CD14-positive monocyte (primary cell): ENCODE data around the gene PACSIN1. TPM values are rescaled to one million over a fixed set of nuclear protein-coding genes. Genes with fewer than 3 reads are reported as not detected.

ENCODE experiments used
- DNase-seq, 3 donors: peaks; one replicate each; pipeline ENCODE4 v3.0.0-alpha.2; 2011 to 2022
- H2AFZ ChIP-seq: 2 replicates; pipeline ENCODE4 v1.6.0; 2012; ENCODE audit warnings: mild to moderate bottlenecking, low read depth, low read length, inconsistent platforms; ENCODE audit not compliant: insufficient read depth, poor library complexity, severe bottlenecking
- H3K27ac ChIP-seq, 2 donors: 1 replicate in 1 of 2; 2 replicates in 1 of 2; pipeline ENCODE4 v1.5.1; 2012 to 2013; ENCODE audit warnings: low read length in 2 of 2, control low read depth in 1 of 2, inconsistent platforms in 1 of 2, low read depth in 1 of 2, mild to moderate bottlenecking in 1 of 2
- H3K27me3 ChIP-seq, 2 donors: one replicate each; pipeline versions ENCODE4 v1.6.0 to v1.6.1; 2011 to 2013; ENCODE audit warnings: low read length in 2 of 2; ENCODE audit not compliant: control insufficient read depth in 2 of 2, insufficient read depth in 2 of 2
- H3K36me3 ChIP-seq, 2 donors: replicated peaks in 1 of 2; 1 replicate in 1 of 2; 2 replicates in 1 of 2; pipeline versions ENCODE4 v1.5.1 to v1.6.1; 2012 to 2013; ENCODE audit warnings: low read length in 2 of 2, control low read depth in 1 of 2, inconsistent platforms in 1 of 2, mild to moderate bottlenecking in 1 of 2; ENCODE audit not compliant: insufficient read depth in 2 of 2, control insufficient read depth in 1 of 2
- H3K4me1 ChIP-seq, 2 donors: 1 replicate in 1 of 2; 2 replicates in 1 of 2; pipeline versions ENCODE4 v1.5.1 to v1.6.1; 2012 to 2013; ENCODE audit warnings: low read length in 2 of 2, control low read depth in 1 of 2, inconsistent platforms in 1 of 2, mild to moderate bottlenecking in 1 of 2, moderate library complexity in 1 of 2; ENCODE audit not compliant: insufficient read depth in 2 of 2, control insufficient read depth in 1 of 2
- H3K4me2 ChIP-seq: replicated peaks from 2 replicates; pipeline ENCODE3; 2012; ENCODE audit warnings: low read length, moderate library complexity, mild to moderate bottlenecking; ENCODE audit not compliant: poor library complexity, severe bottlenecking; ENCODE audit errors: extremely low read depth
- H3K4me3 ChIP-seq, 3 experiments: fragments of 200-600 bp in 1 of 3; sonication (generic) in 1 of 3; replicated peaks in 1 of 3; 1 replicate in 2 of 3; 2 replicates in 1 of 3; pipeline ENCODE4 v1.5.1; 2011 to 2013; ENCODE audit warnings: low read length in 3 of 3, mild to moderate bottlenecking in 3 of 3, control low read depth in 2 of 3, low read depth in 2 of 3, inconsistent platforms in 1 of 3, moderate library complexity in 1 of 3
- H3K79me2 ChIP-seq: 2 replicates; pipeline ENCODE4 v1.6.0; 2012; ENCODE audit warnings: mild to moderate bottlenecking, control low read depth, inconsistent platforms, low read length, moderate library complexity; ENCODE audit not compliant: insufficient read depth
- H3K9ac ChIP-seq: 2 replicates; pipeline ENCODE4 v1.6.0; 2017; ENCODE audit warnings: low read length, mild to moderate bottlenecking; ENCODE audit not compliant: insufficient read depth, poor library complexity, severe bottlenecking
- H3K9me3 ChIP-seq, 2 donors: replicated peaks in 1 of 2; 1 replicate in 1 of 2; 2 replicates in 1 of 2; pipeline versions ENCODE4 v1.5.1 to v1.6.1; 2012 to 2013; ENCODE audit warnings: low read length in 2 of 2, control low read depth in 1 of 2; ENCODE audit not compliant: control insufficient read depth in 1 of 2, insufficient read depth in 1 of 2
- H4K20me1 ChIP-seq: 2 replicates; pipeline ENCODE4 v1.6.0; 2012; ENCODE audit warnings: mild to moderate bottlenecking, low read length, control low read depth, moderate library complexity; ENCODE audit not compliant: insufficient read depth
- H3K27ac Mint-ChIP-seq, 7 donors: one replicate each; pipeline ENCODE4 v1.8.0; 2020; ENCODE audit warnings: mild to moderate bottlenecking in 7 of 7, mixed read lengths in 7 of 7, moderate library complexity in 6 of 7, inconsistent platforms in 2 of 7
- H3K27me3 Mint-ChIP-seq, 3 donors: one replicate each; pipeline ENCODE4 v1.8.0; 2021 to 2022; ENCODE audit warnings: low read depth in 3 of 3, mild to moderate bottlenecking in 3 of 3, mixed read lengths in 3 of 3, moderate library complexity in 3 of 3, inconsistent platforms in 1 of 3
- H3K36me3 Mint-ChIP-seq, 2 donors: one replicate each; pipeline ENCODE4 v1.8.0; 2020; ENCODE audit warnings: mixed read lengths in 2 of 2, inconsistent platforms in 1 of 2, mild to moderate bottlenecking in 1 of 2
- H3K4me1 Mint-ChIP-seq: one replicate; pipeline ENCODE4 v1.8.0; 2020; ENCODE audit warnings: mild to moderate bottlenecking, mixed read lengths
- H3K4me3 Mint-ChIP-seq, 2 donors: one replicate each; pipeline ENCODE4 v1.8.0; 2020; ENCODE audit warnings: mild to moderate bottlenecking in 2 of 2, mixed read lengths in 2 of 2, moderate library complexity in 1 of 2
- H3K9me3 Mint-ChIP-seq, 7 donors: one replicate each; pipeline ENCODE4 v1.8.0; 2020 to 2022; ENCODE audit warnings: mixed read lengths in 7 of 7, mild to moderate bottlenecking in 6 of 7, moderate library complexity in 6 of 7, inconsistent platforms in 2 of 7
- CTCF ChIP-seq: fragments of 200-600 bp; IDR thresholded peaks from one replicate; pipeline ENCODE4 v1.8.0; 2022; ENCODE audit warnings: antibody characterized with exemption, mild to moderate bottlenecking
- WGBS: methylation state at CpG from one replicate; pipeline ENCODE4 v1.1.5; 2013; ENCODE audit warnings: missing lambda C conversion rate; ENCODE audit not compliant: insufficient coverage; 5-methylcytosine and 5-hydroxymethylcytosine counted together
- intact Hi-C, 2 donors: fragments of 100-400 bp; cut with micrococcal nuclease; formaldehyde crosslinking; loops; one replicate each; pipeline versions ENCODE4 v1.15.0 to v1.15.1; 2023
- polyA plus RNA-seq, 3 donors: library from polyadenylated mRNA; depleted of rRNA in 1 of 3; unstranded in 2 of 3; stranded (reverse) in 1 of 3; fragments of 300-500 nt in 2 of 3; fragments of >200 nt in 1 of 3; fragmentation: Illumina TruSeq in 2 of 3; gene quantifications; 1 replicate in 2 of 3; 2 replicates in 1 of 3; pipeline ENCODE4 v1.2.3, GENCODE V29; 2012 to 2021

The PACSIN1 gene
- polyA plus RNA-seq, 3 donors, result not detected

- Histone ChIP-seq H3K4me1 (peaks cover 0 to under 1% of the 10 kb centered on the region in 2 donors), H3K27me3 (no peaks in the 10 kb centered on the region), H3K9ac (no peak overlapping the region), H3K27ac (no peak overlapping the region), H2AFZ (no peak overlapping the region), H3K4me2 (no peak overlapping the region), H3K9me3 (peaks cover 0 to 3% of the 10 kb centered on the region in 2 donors), H3K36me3 (no peaks in the 10 kb centered on the region), H3K4me3 (no peak overlapping the region), H3K79me2 (no peaks in the 10 kb centered on the region), H4K20me1 (no peaks in the 10 kb centered on the region)
- Mint-ChIP-seq H3K36me3 (no peaks in the 10 kb centered on the region), H3K27ac (no peak overlapping the region), H3K27me3 (peaks cover 0 to 5% (median 1%) of the 10 kb centered on the region in 3 donors), H3K9me3 (peaks cover 0 to 11% (median 5%) of the 10 kb centered on the region in 7 donors), H3K4me3 (no peak overlapping the region), H3K4me1 (peaks cover 2% of the 10 kb centered on the region)
- intact Hi-C loops, result no loop called here
- DNase-seq, result no peak
- WGBS, result no CpG with 5 or more reads among the region's 1 CpG
- no peak for TF ChIP-seq CTCF
Observed at GRCh38 chr6:34473967-34474366, 8.1 kb downstream of the PACSIN1 start.

GRCh38 chr6:34474754-34475153 is 8.9 kb downstream of the PACSIN1 start:
- Histone ChIP-seq H4K20me1 (no peaks in the 10 kb centered on the region), H3K36me3 (no peaks in the 10 kb centered on the region), H3K4me2 (no peak overlapping the region), H3K4me3 (no peak overlapping the region), H3K4me1 (no peaks in the 10 kb centered on the region), H3K9ac (no peak overlapping the region), H3K27ac (no peak overlapping the region), H2AFZ (no peak overlapping the region), H3K9me3 (peaks cover 0 to 3% of the 10 kb centered on the region in 2 donors), H3K79me2 (no peaks in the 10 kb centered on the region), H3K27me3 (no peaks in the 10 kb centered on the region)
- no peaks in the 10 kb centered on the region for H3K4me1 Mint-ChIP-seq
- TF ChIP-seq CTCF, result no peak
- no peak overlapping the region for H3K27ac Mint-ChIP-seq
- peaks cover 0 to 5% (median 0%) of the 10 kb centered on the region in 3 donors for H3K27me3 Mint-ChIP-seq
- no peak overlapping the region for H3K4me3 Mint-ChIP-seq
- no peaks in the 10 kb centered on the region for H3K36me3 Mint-ChIP-seq
- WGBS, result 100% methylated on average over 1 of the region's 2 CpGs
- intact Hi-C loops, result no loop called here
- no peak for DNase-seq
- peaks cover 0 to 11% (median 5%) of the 10 kb centered on the region in 7 donors for H3K9me3 Mint-ChIP-seq
